AML-193 (cell line): ENCODE data around the gene IL17RB.

ENCODE experiments used
- DNase-seq, 2 experiments: peaks; one replicate each; lab custom pipeline; 2025; lab: John Stamatoyannopoulos, UW

The IL17RB gene

GRCh38 chr3:53829605-53830004 lies 16.8 kb upstream of the IL17RB start:
- DNase-seq: no peak

DNA sequence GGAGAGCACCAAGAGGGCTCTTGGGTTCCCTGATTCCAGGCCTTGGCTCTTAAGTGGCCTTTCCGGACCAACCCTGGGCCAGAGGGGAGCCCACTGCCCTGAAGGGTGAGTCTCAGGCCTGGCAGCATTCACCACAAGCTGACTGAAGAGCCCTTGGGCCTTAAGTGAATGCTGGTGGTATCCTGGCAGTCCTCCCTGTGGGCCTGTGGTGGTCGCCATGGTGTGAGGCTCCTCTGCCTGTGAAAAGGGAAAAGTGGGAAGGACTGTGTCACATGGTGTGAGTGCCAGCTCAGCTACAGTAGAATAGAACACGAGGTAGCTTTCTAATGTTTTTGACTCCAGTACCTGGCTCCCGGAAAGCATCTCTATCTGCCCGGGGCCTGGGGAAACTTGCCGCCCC lies 15.4 kb upstream of the IL17RB start:
- DNase-seq: no peak

DNA sequence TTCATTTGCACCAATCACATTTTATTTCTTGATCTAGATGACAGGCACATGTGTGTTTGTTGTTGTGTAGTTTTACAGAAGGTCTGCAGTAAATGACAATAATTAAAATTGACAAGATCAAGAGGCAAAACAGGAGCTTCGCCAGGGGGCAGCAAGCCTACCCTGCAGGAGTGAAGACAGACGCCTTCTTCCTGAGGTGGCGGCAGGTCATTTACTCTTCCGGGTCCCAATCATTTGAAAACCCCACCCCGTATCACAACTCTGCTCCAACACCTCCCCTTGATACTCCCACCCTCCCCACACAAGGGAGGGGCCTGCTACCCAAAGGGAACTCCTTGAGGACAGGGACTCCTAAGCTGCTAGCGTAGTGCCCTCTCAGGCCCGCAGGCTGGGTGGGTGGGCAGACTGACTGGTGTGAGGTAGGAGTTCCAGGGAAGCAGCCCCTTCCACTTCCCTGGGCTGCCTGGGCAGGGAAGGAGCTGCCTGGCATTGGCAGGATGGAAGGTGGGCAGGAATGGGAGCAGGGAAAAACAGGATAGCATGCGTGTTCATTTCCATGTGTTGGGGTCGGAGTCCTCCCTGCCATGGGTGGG lies 13.2 kb upstream of the IL17RB start:
- DNase-seq: no peak

- DNase-seq: no peak
Measured at GRCh38 chr3:53833700-53834099, 12.7 kb upstream of the IL17RB start.

GRCh38 chr3:53834429-53835095 lies 11.8 kb upstream of the IL17RB start:
- peak; percentile 14 to 35 for DNase-seq

DNA sequence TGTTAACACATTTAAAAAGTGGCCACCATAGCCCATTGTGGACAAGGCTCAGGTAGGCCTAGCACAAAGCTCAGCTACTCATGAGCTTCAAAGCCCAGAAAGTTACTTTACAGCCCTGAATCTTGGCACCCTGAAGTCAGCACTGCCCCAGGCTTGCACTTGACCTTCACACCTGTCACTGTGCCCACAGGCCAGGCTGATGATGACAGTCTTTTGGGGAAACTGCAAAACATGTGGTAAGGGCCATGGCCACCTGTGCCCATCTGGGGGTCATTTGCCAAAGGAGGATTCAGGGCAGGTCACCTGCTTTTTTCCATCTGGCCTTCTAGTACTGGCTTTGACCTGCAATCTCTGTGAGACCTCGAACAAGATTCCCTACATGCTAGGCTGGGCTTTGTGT lies 11.1 kb upstream of the IL17RB start:
- no peak for DNase-seq

GRCh38 chr3:53836084-53836872 lies 10.1 kb upstream of the IL17RB start:
- DNase-seq: no peak

- no peak for DNase-seq
Measured at GRCh38 chr3:53837331-53837730, 9.0 kb upstream of the IL17RB start.

GRCh38 chr3:53841296-53841695 lies 5.1 kb upstream of the IL17RB start:
- DNase-seq: no peak

- no peak for DNase-seq
Measured at GRCh38 chr3:53842436-53843194, 3.8 kb upstream of the IL17RB start.

DNA sequence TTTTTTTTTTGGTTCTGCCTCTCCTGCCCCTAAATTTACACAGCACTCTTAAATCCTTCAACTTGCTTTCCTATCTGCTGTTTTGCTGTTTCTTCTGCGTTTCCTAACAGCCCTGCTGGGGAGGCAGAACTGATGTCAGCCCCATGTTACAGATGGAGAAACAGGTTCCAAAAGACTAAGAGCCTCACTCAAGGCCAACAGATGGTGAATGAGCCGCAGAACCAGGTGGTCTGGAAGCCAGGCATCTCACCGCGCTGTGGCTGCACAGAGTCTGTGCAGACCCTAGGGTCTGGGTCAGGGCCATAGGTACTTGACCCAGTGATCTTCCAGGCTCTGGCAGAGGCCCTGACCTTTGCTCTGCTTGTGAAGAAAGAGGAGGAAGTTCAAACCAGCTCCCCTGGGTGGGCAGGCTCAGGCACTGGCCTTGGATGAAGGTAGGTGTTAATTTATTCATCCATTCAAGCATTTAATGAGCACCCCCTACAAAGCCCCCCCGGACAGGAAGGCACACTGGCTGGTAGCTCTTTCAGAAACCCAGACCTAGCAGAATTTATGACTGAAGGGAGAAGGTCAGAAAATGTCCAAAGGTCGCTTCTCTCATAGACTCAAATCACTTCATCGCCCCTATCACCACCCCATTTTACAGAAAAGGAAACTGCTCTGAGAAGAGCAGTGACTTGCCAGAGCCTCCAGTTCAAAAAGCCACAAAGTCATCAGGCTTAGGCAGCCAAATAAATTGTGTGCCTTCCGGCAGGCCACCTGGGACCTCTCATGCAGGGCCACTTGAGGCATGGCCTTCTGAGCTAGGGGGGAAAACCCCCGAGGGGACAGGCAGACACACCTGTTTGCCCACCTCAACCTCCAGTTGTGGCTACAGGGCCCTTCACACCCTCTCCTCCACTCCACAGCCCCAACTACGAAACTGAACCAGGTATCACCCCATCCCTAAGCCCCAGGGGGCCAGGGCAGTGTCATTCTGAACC lies 2.9 kb upstream of the IL17RB start:
- DNase-seq: no peak

- no peak for DNase-seq
Measured at GRCh38 chr3:53844262-53845102, 1.9 kb upstream of the IL17RB start.

DNA sequence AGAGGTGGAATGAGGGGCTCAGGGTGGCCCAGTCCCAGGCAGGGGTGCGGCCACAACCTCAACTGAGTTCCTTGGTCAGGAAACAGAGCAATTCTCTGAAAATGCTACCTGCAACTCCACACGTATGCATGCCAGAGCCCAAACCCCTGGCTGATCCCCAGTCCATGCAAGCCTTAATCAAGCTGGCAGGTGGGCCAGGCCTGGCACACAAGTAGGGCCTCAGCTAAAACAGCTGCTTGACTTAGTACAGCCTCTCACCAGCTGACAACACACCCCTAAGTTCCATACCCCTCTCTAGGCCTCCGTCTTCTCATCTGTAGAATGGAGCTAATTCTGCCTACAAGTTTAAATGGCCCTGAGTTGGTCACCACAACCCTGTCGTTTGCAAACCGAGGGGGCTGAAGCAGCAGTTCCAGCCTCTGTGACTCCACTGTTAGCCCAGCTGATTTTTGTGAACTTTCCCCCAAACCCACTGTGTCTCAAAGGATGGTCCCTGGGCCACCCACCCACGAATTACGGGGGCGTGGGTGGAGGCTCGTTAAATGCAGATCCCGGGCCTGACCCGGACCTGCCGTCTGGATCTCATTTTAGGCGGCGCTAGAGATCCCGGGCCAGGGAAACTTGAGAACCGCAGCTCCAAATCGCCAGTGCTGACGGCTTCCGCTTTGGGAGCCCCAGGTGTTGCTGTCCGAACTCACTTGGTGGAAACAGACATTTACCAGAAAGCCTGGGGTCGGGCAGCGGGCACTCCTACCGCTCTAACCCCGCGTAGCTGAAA lies 1.1 kb upstream of the IL17RB start:
- no peak for DNase-seq

DNA sequence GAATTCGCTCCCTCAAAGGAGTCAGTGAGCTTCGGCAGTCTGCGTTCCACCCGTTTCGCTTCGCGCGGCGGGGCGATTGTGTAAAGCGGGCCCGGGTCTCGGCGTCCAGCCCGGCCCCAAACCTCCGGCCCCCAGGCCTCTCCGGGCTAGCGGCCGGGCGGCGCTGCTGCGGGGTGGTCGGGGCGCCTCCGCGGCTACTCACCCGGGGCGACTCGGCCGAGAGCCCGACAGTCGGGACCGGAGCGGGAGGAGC lies 561 bp upstream of the IL17RB start:
- no peak for DNase-seq

DNA sequence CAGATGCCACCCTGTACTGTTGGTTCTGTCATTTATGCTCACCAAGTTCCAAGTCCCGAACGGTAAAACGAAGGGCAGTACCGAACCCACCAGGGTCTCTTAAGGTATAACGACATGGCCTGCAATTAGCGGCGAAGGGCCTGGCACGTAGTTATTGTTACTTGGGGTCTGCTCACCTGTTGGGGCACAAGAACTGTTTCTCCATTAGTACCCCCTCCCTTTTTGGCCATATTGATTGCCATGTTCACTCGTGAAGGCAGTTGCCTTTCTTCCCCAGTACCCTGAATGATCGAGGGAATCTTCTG lies 435 bp downstream of the IL17RB start:
- no peak for DNase-seq

GRCh38 chr3:53849916-53850315 lies 3.5 kb downstream of the IL17RB start:
- no peak for DNase-seq

DNA sequence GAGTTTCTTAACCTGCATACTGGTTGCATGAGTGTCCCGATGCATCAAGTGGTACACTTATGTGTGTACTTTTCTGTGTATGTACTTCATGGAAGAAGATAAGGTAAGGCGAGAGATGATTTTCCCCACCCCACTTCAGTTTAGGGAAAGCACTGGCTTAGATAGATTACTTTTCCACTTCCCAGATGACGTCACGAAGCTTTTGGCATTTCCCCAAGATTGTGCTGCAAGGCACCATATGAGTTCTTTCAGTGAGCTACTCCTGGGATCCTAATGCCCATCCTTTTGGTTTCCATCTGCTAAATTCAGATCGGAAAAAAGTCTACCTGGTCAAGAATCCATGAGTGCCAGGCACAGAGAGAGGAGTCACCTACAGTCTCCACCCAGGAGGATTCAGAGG lies 4.5 kb downstream of the IL17RB start:
- no peak for DNase-seq

DNA sequence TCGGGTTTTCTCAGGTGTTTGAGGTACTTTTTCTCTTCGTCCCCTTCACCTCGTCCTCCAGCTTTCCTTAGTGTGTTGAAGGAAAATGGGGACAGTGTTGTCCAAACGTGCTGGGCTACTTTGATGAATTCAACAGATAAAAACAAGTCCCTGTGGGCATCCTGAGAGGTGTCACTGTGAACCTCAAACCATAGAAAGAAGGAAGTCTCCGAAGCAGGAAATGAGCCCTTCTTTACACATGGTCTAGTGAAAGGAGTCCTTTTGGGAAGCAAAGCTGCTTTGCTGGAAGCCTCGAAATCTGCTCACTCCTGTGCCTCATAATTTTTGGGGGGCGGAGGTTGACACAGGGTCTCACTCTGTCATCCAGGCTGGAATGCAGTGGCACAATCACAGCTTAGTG lies 10.6 kb downstream of the IL17RB start:
- no peak for DNase-seq

GRCh38 chr3:53858096-53858741 lies 11.9 kb downstream of the IL17RB start:
- DNase-seq: no peak

DNA sequence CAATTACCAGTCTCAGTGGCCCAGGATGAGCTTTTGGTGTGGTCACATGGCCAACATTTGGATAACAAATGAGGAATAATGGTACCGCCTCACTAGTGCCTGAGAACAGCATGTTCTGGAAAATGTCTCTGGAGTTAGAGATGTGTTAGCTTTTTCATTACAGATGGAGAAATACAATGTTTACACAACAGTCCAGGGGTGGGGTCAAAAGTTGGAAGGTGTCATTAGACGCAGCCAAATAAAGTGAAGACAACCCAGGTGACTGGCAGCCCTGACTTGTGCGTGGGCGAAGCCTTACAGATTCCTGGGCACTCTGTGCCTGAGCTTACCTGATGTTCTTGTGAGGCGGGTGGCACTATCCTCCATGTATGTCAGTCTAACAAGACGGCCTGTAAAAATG lies 12.8 kb downstream of the IL17RB start:
- no peak for DNase-seq
